Lower leg skin (tissue), 4 donors: ENCODE data around the gene YWHAB. TPM values are rescaled to one million over a fixed set of nuclear protein-coding genes. Genes with fewer than 3 reads are reported as not detected.
"Not testable (repeated sequence)": the region's sequence is repeated elsewhere in the genome, so short reads cannot be mapped to it uniquely, and the experiment has no call there.

ENCODE experiments used
- DNase-seq, 2 donors: peaks; one replicate each; pipeline ENCODE4 v3.0.0-alpha.2; 2019; ENCODE audit warnings: low spot score in 2 of 2
- H3K4me3 ChIP-seq: fragments of 200-600 bp; sonication (generic); 2 replicates; pipeline ENCODE4 v1.5.1; 2017; ENCODE audit warnings: mild to moderate bottlenecking, low read depth; ENCODE audit not compliant: poor library complexity, severe bottlenecking
- CTCF ChIP-seq, 3 donors: fragments of 450-650 bp; IDR thresholded peaks; one replicate each; pipeline ENCODE4 v1.5.1; 2016; ENCODE audit warnings: antibody characterized with exemption in 3 of 3, mild to moderate bottlenecking in 3 of 3, moderate library complexity in 2 of 3
- POLR2A ChIP-seq, 2 donors: fragments of 450-650 bp; IDR thresholded peaks; one replicate each; pipeline ENCODE4 v1.6.1; 2016 to 2017; ENCODE audit warnings: antibody characterized with exemption in 2 of 2, mild to moderate bottlenecking in 1 of 2, moderate library complexity in 1 of 2
- WGBS, 2 donors: methylation state at CpG; one replicate each; pipeline ENCODE4 v1.1.5; 2018; 5-methylcytosine and 5-hydroxymethylcytosine counted together
- intact Hi-C: fragments of 100-400 bp; cut with DNase I; formaldehyde crosslinking; loops from one replicate; pipeline ENCODE4 v1.15.0; 2023; ENCODE audit warnings: low total_unique reads
- total RNA-seq, 4 donors: library from RNA; depleted of rRNA; stranded (reverse); fragments of >200 nt; gene quantifications; one replicate each; pipeline ENCODE4 v1.1.0, GENCODE V29; 2016

Gene YWHAB
- total RNA-seq, 4 donors from 2014 or later: 78.5 to 133 (median 105) TPM

- DNase-seq: no peak
- intact Hi-C loops: loop anchor here (10.0 kb wide), 1 partner anchor 177 kb away; no protein-coding TSS in a partner anchor
- H3K4me3 ChIP-seq: no peak overlapping the region
- TF ChIP-seq CTCF (IDR thresholded peaks at IDR 0.05) (no peak), POLR2A (IDR thresholded peaks at IDR 0.05) (no peak)
- 73 to 74% methylated on average over 2 of the region's 2 CpGs for WGBS, 2 donors
Observed at GRCh38 chr20:44862286-44862685, 23.2 kb upstream of the YWHAB start.

DNA sequence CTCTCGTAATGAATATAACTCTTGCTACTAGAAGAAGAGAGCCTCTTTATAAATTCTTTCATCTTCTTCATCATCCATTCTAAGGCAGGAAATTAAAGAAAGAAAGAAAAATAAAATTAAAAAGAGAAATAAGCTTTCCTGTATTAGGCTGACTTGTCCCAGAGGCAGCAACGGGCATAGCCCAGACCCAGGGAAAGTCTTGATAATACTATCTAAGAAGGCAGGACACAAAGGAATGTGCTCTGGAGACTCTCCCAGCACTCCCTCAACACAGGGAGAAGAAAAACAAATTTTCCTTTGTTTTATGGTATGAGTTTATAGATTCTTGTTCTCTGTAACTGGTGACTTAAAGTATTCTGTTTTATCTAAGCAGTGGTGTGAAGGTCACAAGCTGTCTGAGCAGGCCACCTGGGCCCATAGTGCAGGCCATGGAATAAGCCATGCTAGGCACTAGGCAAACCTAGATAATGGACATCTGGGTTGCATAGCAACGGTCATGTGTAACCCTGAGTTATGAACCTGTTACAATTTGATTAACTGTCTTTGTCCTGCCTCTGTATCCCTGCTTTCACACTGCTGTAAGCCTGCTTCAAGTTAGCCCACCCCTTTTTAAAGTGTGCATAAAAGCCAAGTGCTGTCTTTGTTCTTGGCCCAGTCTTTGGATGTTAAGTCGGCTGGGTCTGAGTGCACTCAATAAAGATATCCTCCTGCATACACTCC is 22.0 kb upstream of the YWHAB start:
- intact Hi-C loops: loop anchor here (10.0 kb wide), 1 partner anchor 179 kb away; no protein-coding TSS in a partner anchor
- DNase-seq: not testable (repeated sequence)

GRCh38 chr20:44864493-44864892 is 21.0 kb upstream of the YWHAB start:
- not testable (repeated sequence) for DNase-seq
- intact Hi-C loops: loop anchor here (10.0 kb wide), 1 partner anchor 180 kb away; no protein-coding TSS in a partner anchor
- WGBS, 2 donors: 72 to 76% methylated on average over 3 of the region's 3 CpGs

More for the DNA sequence above, 22.0 kb upstream of the YWHAB start:
- WGBS, 2 donors: 67 to 77% methylated on average over 4 of the region's 4 CpGs
- H3K4me3 ChIP-seq: not testable (repeated sequence)

GRCh38 chr20:44866703-44867335 is 18.7 kb upstream of the YWHAB start:
- no peak for DNase-seq
- no peak overlapping the region for H3K4me3 ChIP-seq
- intact Hi-C loops: loop anchor here (5.0 to 10.0 kb wide), 2 partner anchors 115 to 182 kb away; no protein-coding TSS in a partner anchor
- no peak for TF ChIP-seq POLR2A (IDR thresholded peaks at IDR 0.05)
- no peak for TF ChIP-seq CTCF (IDR thresholded peaks at IDR 0.05)
- WGBS, 2 donors: 68 to 74% methylated on average over 8 of the region's 8 CpGs

More at GRCh38 chr20:44864493-44864892, 21.0 kb upstream of the YWHAB start:
- H3K4me3 ChIP-seq: not testable (repeated sequence)

GRCh38 chr20:44869471-44869870 is 16.0 kb upstream of the YWHAB start:
- WGBS, 2 donors: 68 to 81% methylated on average over 5 of the region's 5 CpGs
- intact Hi-C loops: loop anchor here (5.0 to 10.0 kb wide), 2 partner anchors 117 to 185 kb away; no protein-coding TSS in a partner anchor
- TF ChIP-seq POLR2A (IDR thresholded peaks at IDR 0.05): no peak
- TF ChIP-seq CTCF (IDR thresholded peaks at IDR 0.05): no peak
- no peak overlapping the region for H3K4me3 ChIP-seq
- DNase-seq: no peak

GRCh38 chr20:44882360-44882759 is 3.1 kb upstream of the YWHAB start:
- H3K4me3 ChIP-seq, DNase-seq, intact Hi-C loops: not testable (repeated sequence)
- WGBS, 2 donors: 86 to 89% methylated on average over 4 of the region's 4 CpGs

GRCh38 chr20:44883214-44883902 is 2.1 kb upstream of the YWHAB start:
- no peak overlapping the region for H3K4me3 ChIP-seq
- no peak for DNase-seq
- TF ChIP-seq CTCF (IDR thresholded peaks at IDR 0.05) (no peak), POLR2A (IDR thresholded peaks at IDR 0.05) (no peak)
- 92% methylated on average over 7 of the region's 7 CpGs for WGBS, 2 donors
- intact Hi-C loops: no loop called here
